K562 (cell line): ENCODE measurements around the gene MALAT1. TPM values are rescaled to one million over a fixed set of nuclear protein-coding genes. Genes with fewer than 3 reads are reported as not detected.

Experiments
- CAMTA2 ChIP-seq: fragments of 250-450 bp; sonication (Bioruptor Pico); conservative IDR thresholded peaks from 2 replicates; pipeline ENCODE4 v1.5.1; 2022
- CREB3L1 ChIP-seq: fragments of 450-650 bp; IDR thresholded peaks from 2 replicates; pipeline ENCODE4 v1.6.1; 2014; ENCODE audit warnings: low read depth, mild to moderate bottlenecking, moderate library complexity, borderline replicate concordance
- DMBX1 ChIP-seq: fragments of 250-450 bp; sonication (Bioruptor Pico); IDR thresholded peaks from 2 replicates; pipeline ENCODE4 v1.8.0; 2022; ENCODE audit warnings: inconsistent platforms, mild to moderate bottlenecking, moderate library complexity, borderline replicate concordance
- MLX ChIP-seq, 2 experiments: fragments of 450-650 bp in 1 of 2; sonication (generic) in 1 of 2; formaldehyde crosslinking; conservative IDR thresholded peaks; 2 replicates each; pipeline versions ENCODE4 v1.4.0 to v1.8.1; 2020 to 2022; ENCODE audit warnings: mild to moderate bottlenecking in 1 of 2, missing genetic modification reagents in 1 of 2
- NR4A1 ChIP-seq, 2 experiments: fragments of 250-450 bp in 1 of 2; fragments of 450-650 bp in 1 of 2; sonication (Bioruptor Pico) in 1 of 2; IDR thresholded peaks; 2 replicates each; pipeline versions ENCODE4 v1.4.0 to v1.6.1; 2016 to 2020; ENCODE audit warnings: mild to moderate bottlenecking in 2 of 2, missing compliant biosample characterization in 1 of 2, missing genetic modification characterization in 1 of 2, moderate library complexity in 1 of 2
- TBL1XR1 ChIP-seq, 2 experiments: IDR thresholded peaks; 2 replicates each; pipeline ENCODE4 v1.6.1; 2012; ENCODE audit warnings: improper control_type of control experiment in 2 of 2, low read length in 2 of 2, mild to moderate bottlenecking in 1 of 2
- TCF15 ChIP-seq: fragments of 250-450 bp; sonication (Bioruptor Pico); IDR thresholded peaks from 2 replicates; pipeline ENCODE4 v1.8.0; 2022; ENCODE audit warnings: moderate library complexity, mild to moderate bottlenecking, inconsistent platforms
- TCF7 ChIP-seq: sonication (generic); IDR thresholded peaks from 2 replicates; pipeline ENCODE4 v1.6.1; 2016; ENCODE audit warnings: antibody characterized with exemption, borderline replicate concordance
- U2AF2 ChIP-seq: fragments of 200-400 bp; formaldehyde crosslinking; optimal IDR thresholded peaks from 2 replicates; pipeline ENCODE3; 2017; ENCODE audit warnings: low read depth, mild to moderate bottlenecking, low read length
- ZNF12 ChIP-seq: sonication (generic); formaldehyde crosslinking; IDR thresholded peaks from 2 replicates; pipeline ENCODE4 v1.4.0; 2020; ENCODE audit warnings: mild to moderate bottlenecking, missing genetic modification reagents
- ZNF174 ChIP-seq: fragments of 250-450 bp; sonication (Bioruptor Pico); IDR thresholded peaks from 2 replicates; pipeline ENCODE4 v1.4.0; 2020; ENCODE audit warnings: mild to moderate bottlenecking
- ZNF696 ChIP-seq: fragments of 250-450 bp; sonication (Bioruptor Pico); conservative IDR thresholded peaks from 2 replicates; pipeline ENCODE4 v1.4.0; 2020; ENCODE audit warnings: mild to moderate bottlenecking, moderate library complexity
- polyA plus RNA-seq, 8 experiments: library from polyadenylated mRNA; depleted of rRNA in 4 of 8; stranded (reverse) in 5 of 8; unstranded in 3 of 8; fragments of >200 nt; fragmentation: Nextera tagmentation in 2 of 8; fragmentation: Illumina TruSeq in 1 of 8; extraction: Ambion mirVana in 2 of 8; extraction: Trizol in 1 of 8; gene quantifications; 2 replicates each; pipeline versions ENCODE4 v1.2.1 to v1.2.3, GENCODE V29; 2011 to 2014; ENCODE audit warnings: inconsistent platforms in 1 of 8, missing spikeins in 1 of 8
- total RNA-seq, 7 experiments: library from RNA; depleted of rRNA in 6 of 7; stranded (reverse); fragments of >200 nt in 6 of 7; fragmentation: Illumina TruSeq in 2 of 7; extraction: Trizol in 2 of 7; gene quantifications; 2 replicates each; pipeline versions ENCODE4 v1.2.1 to v1.2.3, GENCODE V29; 2011 to 2021; ENCODE audit warnings: low replicate concordance in 1 of 7
- TF ChIP-seq, protein P1 (sequence below): fragments of 450-650 bp; IDR thresholded peaks from 2 replicates; pipeline ENCODE4 v1.6.1; 2018; ENCODE audit warnings: mild to moderate bottlenecking, low read depth; ENCODE audit not compliant: partially characterized antibody
- TF ChIP-seq, protein P2 (sequence below): fragments of 450-650 bp; formaldehyde crosslinking; IDR thresholded peaks from 2 replicates; pipeline ENCODE4 v1.4.0; 2022; ENCODE audit warnings: missing genetic modification characterization
- TF ChIP-seq, protein P3 (sequence below): fragments of 250-450 bp; sonication (Bioruptor Pico); IDR thresholded peaks from 2 replicates; pipeline ENCODE4 v1.4.0; 2020; ENCODE audit warnings: mild to moderate bottlenecking, moderate library complexity

MALAT1 gene
- total and polyA plus RNA-seq, 9 of the 15 experiments (the other 6 are each of a cell fraction or from before 2014, with no cell fraction given): 363 to 8,715 (median 2,351) TPM

- TF ChIP-seq ZNF696: no peak
- no peak for TF ChIP-seq ZNF174 (CRISPR knock-in tag)
- TF ChIP-seq U2AF2: no peak
- TF ChIP-seq TCF7: no peak
- 0 out of 2 replicates have a peak, but pooled peaks have one; percentile 27 for TF ChIP-seq CAMTA2 (CRISPR knock-in tag)
- TF ChIP-seq, protein P1, sequence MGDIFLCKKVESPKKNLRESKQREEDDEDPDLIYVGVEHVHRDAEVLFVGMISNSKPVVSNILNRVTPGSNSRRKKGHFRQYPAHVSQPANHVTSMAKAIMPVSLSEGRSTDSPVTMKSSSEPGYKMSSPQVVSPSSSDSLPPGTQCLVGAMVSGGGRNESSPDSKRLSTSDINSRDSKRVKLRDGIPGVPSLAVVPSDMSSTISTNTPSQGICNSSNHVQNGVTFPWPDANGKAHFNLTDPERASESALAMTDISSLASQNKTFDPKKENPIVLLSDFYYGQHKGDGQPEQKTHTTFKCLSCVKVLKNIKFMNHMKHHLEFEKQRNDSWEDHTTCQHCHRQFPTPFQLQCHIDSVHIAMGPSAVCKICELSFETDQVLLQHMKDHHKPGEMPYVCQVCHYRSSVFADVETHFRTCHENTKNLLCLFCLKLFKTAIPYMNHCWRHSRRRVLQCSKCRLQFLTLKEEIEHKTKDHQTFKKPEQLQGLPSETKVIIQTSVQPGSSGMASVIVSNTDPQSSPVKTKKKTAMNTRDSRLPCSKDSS: no peak
- peak; percentile 57; the same call in 1 of the 2 replicates for TF ChIP-seq DMBX1 (CRISPR knock-in tag)
- TF ChIP-seq MLX (CRISPR knock-in tag; conservative IDR thresholded peaks at IDR 0.05): no peak
- no peak for TF ChIP-seq ZNF12 (CRISPR knock-in tag)
- TF ChIP-seq TBL1XR1 (IDR thresholded peaks at IDR 0.05; ENCODE audit: low read length in 2 of 2): peak in 1 of 2 experiments; percentile 13; a peak in 1 of 4 replicates
- peak; percentile 35; the same call in 1 of the 2 replicates for TF ChIP-seq CREB3L1
- TF ChIP-seq NR4A1 (CRISPR knock-in tag; IDR thresholded peaks at IDR 0.05): no peak
- no peak for TF ChIP-seq NR4A1 (tag; IDR thresholded peaks at IDR 0.05)
- TF ChIP-seq, protein P2, sequence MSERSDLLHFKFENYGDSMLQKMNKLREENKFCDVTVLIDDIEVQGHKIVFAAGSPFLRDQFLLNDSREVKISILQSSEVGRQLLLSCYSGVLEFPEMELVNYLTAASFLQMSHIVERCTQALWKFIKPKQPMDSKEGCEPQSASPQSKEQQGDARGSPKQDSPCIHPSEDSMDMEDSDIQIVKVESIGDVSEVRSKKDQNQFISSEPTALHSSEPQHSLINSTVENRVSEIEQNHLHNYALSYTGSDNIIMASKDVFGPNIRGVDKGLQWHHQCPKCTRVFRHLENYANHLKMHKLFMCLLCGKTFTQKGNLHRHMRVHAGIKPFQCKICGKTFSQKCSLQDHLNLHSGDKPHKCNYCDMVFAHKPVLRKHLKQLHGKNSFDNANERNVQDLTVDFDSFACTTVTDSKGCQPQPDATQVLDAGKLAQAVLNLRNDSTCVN: no peak
- TF ChIP-seq, protein P3, sequence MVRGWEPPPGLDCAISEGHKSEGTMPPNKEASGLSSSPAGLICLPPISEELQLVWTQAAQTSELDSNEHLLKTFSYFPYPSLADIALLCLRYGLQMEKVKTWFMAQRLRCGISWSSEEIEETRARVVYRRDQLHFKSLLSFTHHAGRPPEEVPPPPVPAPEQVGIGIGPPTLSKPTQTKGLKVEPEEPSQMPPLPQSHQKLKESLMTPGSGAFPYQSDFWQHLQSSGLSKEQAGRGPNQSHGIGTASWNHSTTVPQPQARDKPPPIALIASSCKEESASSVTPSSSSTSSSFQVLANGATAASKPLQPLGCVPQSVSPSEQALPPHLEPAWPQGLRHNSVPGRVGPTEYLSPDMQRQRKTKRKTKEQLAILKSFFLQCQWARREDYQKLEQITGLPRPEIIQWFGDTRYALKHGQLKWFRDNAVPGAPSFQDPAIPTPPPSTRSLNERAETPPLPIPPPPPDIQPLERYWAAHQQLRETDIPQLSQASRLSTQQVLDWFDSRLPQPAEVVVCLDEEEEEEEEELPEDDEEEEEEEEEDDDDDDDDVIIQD (CRISPR knock-in tag): no peak
- TF ChIP-seq TCF15 (CRISPR knock-in tag): no peak
These were observed 41.6 kb downstream of the MALAT1 start (continued) for GRCh38 chr11:65540290-65541092.
